ENCODE measurements around the gene RPA1. TPM values are rescaled to one million over a fixed set of nuclear protein-coding genes. Genes with fewer than 3 reads are reported as not detected.

Gene RPA1
- total RNA-seq, 1 donor from 2014 or later = 56.6 TPM

- Mint-ChIP-seq H3K4me3 (ENCODE audit: unreplicated experiment) (no peak overlapping the region), H3K27ac (ENCODE audit: unreplicated experiment) (no peak overlapping the region), H3K4me1 (ENCODE audit: low read depth) (no peaks in the 10 kb centered on the region), H3K27me3 (ENCODE audit: low read depth) (no peaks in the 10 kb centered on the region), H3K9me3 (ENCODE audit: low read depth) (no peaks in the 10 kb centered on the region), H3K36me3 (ENCODE audit: low read depth) (peaks cover 8% of the 10 kb centered on the region)
- DNase-seq (ENCODE audit: low spot score) = no peak
- no peak for TF ChIP-seq CTCF (IDR thresholded peaks at IDR 0.05)
These were observed 31.7 kb downstream of the RPA1 start for GRCh38 chr17:1861391-1862010.

- Mint-ChIP-seq H3K27ac (ENCODE audit: unreplicated experiment) (no peak overlapping the region), H3K4me1 (ENCODE audit: low read depth) (no peaks in the 10 kb centered on the region), H3K27me3 (ENCODE audit: low read depth) (no peaks in the 10 kb centered on the region), H3K36me3 (ENCODE audit: low read depth) (peaks cover 6% of the 10 kb centered on the region), H3K9me3 (ENCODE audit: low read depth) (no peaks in the 10 kb centered on the region), H3K4me3 (ENCODE audit: unreplicated experiment) (no peak overlapping the region)
- DNase-seq (ENCODE audit: low spot score) = no peak
- peak; percentile 79 for TF ChIP-seq CTCF (IDR thresholded peaks at IDR 0.05)
These were observed 35.6 kb downstream of the RPA1 start for GRCh38 chr17:1865252-1866037.

- H3K4me1 Mint-ChIP-seq (ENCODE audit: low read depth) = no peaks in the 10 kb centered on the region
- no peak for TF ChIP-seq CTCF (IDR thresholded peaks at IDR 0.05)
- H3K27ac Mint-ChIP-seq (ENCODE audit: unreplicated experiment) = no peak overlapping the region
- DNase-seq (ENCODE audit: low spot score) = no peak
- H3K27me3 Mint-ChIP-seq (ENCODE audit: low read depth) = no peaks in the 10 kb centered on the region
- no peak overlapping the region for H3K4me3 Mint-ChIP-seq (ENCODE audit: unreplicated experiment)
- peaks cover 6% of the 10 kb centered on the region for H3K36me3 Mint-ChIP-seq (ENCODE audit: low read depth)
- H3K9me3 Mint-ChIP-seq (ENCODE audit: low read depth) = no peaks in the 10 kb centered on the region
These were observed 37.5 kb downstream of the RPA1 start for GRCh38 chr17:1867307-1867706.

GRCh38 chr17:1868090-1868489 is 38.3 kb downstream of the RPA1 start:
- TF ChIP-seq CTCF (IDR thresholded peaks at IDR 0.05) = no peak
- Mint-ChIP-seq H3K4me1 (ENCODE audit: low read depth) (no peaks in the 10 kb centered on the region), H3K9me3 (ENCODE audit: low read depth) (no peaks in the 10 kb centered on the region), H3K36me3 (ENCODE audit: low read depth) (peaks cover 10% of the 10 kb centered on the region), H3K27me3 (ENCODE audit: low read depth) (no peaks in the 10 kb centered on the region), H3K4me3 (ENCODE audit: unreplicated experiment) (no peak overlapping the region), H3K27ac (ENCODE audit: unreplicated experiment) (no peak overlapping the region)
- DNase-seq (ENCODE audit: low spot score) = no peak

- Mint-ChIP-seq H3K27me3 (ENCODE audit: low read depth) (no peaks in the 10 kb centered on the region), H3K9me3 (ENCODE audit: low read depth) (no peaks in the 10 kb centered on the region), H3K4me3 (ENCODE audit: unreplicated experiment) (no peak overlapping the region), H3K36me3 (ENCODE audit: low read depth) (peaks cover 14% of the 10 kb centered on the region), H3K4me1 (ENCODE audit: low read depth) (no peaks in the 10 kb centered on the region), H3K27ac (ENCODE audit: unreplicated experiment) (no peak overlapping the region)
- TF ChIP-seq CTCF (IDR thresholded peaks at IDR 0.05) = no peak
- no peak for DNase-seq (ENCODE audit: low spot score)
These were observed 40.8 kb downstream of the RPA1 start for GRCh38 chr17:1870592-1870991.
